Measurements from ENCODE around the gene CEP20. TPM values are rescaled to one million over a fixed set of nuclear protein-coding genes. Genes with fewer than 3 reads are reported as not detected.

The CEP20 gene
- total and polyA plus RNA-seq, 2 of the 8 experiments (the other 6 are each of a cell fraction or from before 2014, with no cell fraction given): 16.2 to 49.0 TPM

DNA sequence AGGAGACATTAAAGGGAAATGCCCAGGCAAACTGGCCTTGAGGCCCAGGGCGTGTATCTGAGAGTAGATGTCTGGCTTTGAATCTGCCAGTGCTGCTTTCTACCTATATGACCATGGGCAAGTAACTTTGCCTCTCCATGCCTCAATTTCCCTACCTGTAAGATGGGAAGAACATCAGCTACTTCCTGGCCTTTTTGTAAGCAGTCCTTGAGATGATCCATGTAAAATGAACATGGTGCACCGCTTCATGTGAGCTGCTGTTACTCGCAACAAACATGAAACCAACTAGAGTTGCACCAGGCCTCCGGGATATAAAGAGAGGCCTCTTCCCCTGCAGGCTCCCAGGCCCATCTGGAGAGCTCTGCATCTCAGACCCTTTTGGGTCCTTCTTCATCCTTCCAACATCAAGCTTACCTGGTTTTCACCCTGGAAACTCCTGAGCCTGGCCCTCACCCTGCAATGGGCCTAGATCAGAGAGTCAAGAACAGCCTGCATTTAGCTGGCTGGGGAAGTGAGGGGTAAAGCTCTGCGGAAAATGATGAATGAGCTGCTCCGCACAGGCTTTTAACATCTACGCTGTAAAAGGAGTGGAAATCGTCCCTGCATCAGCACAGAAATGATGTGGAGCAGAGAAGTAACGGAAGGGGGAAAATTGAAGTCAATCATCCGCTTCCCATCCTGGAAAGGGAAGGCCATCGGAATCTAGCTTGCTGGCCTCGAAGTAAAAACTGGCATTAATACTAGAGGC, 29.3 kb downstream of the CEP20 start:
- Histone ChIP-seq H2AK5ac (ENCODE audit: low read depth, low read length) (no peak overlapping the region), H4K8ac (ENCODE audit: extremely low read depth, insufficient read depth, low read length) (peak overlapping the region; percentile 21; the same call in 1 of the 2 replicates), H4K5ac (ENCODE audit: insufficient read length, low read depth, low read length) (no peak overlapping the region), H3K36me3 (ENCODE audit: control insufficient read depth in 2 of 4, insufficient read depth in 4 of 4, low read length in 3 of 4) (no peaks in the 10 kb centered on the region), H3K18ac (ENCODE audit: extremely low read depth, low read length) (no peak overlapping the region), H3K56ac (replicated peaks; ENCODE audit: insufficient read length, low read depth, low read length) (no peak overlapping the region), H3K27me3 (replicated peaks in 1 of 4; ENCODE audit: control insufficient read depth in 3 of 4, extremely low read depth in 1 of 4, insufficient read depth in 3 of 4, low read length in 3 of 4) (peaks cover 4 to 42% (median 31%) of the 10 kb centered on the region in 4 experiments), H3K9me3 (ENCODE audit: insufficient read depth in 2 of 2, low read depth in 1 of 2, low read length in 1 of 2) (no peaks in the 10 kb centered on the region), H2BK12ac (ENCODE audit: low read depth, low read length) (no peak overlapping the region), H2BK15ac (ENCODE audit: low read length) (no peak overlapping the region), H3K79me2 (ENCODE audit: control insufficient read depth in 1 of 2, insufficient read depth in 2 of 2, low read length in 2 of 2) (no peaks in the 10 kb centered on the region), H3K4me2 (ENCODE audit: insufficient read depth in 1 of 2, low read depth in 2 of 2, low read length in 2 of 2) (0 out of 4 replicates have a peak overlapping the region, but pooled peaks have one; percentile 91 to 100), H2BK20ac (ENCODE audit: low read length) (no peak overlapping the region), H3K14ac (ENCODE audit: insufficient read length) (no peak overlapping the region), H3K4me1 (replicated peaks in 1 of 4; ENCODE audit: control insufficient read depth in 3 of 4, insufficient read depth in 4 of 4, low read length in 3 of 4) (no peaks in the 10 kb centered on the region; a peak in 2 of 7 replicates), H3K27ac (ENCODE audit: low read depth, low read length) (no peak overlapping the region), H3K79me1 (ENCODE audit: low read depth, low read length) (no peaks in the 10 kb centered on the region), H4K20me1 (replicated peaks in 1 of 2; ENCODE audit: control insufficient read depth in 1 of 2, insufficient read depth in 2 of 2, low read length in 2 of 2) (no peaks in the 10 kb centered on the region), H3K4me3 (ENCODE audit: extremely low read depth in 1 of 4, insufficient read depth in 2 of 4, low read depth in 3 of 4, low read length in 4 of 4) (peak overlapping the region in 1 of 4 experiments; percentile 74; a peak in 1 of 8 replicates), H3K9ac (replicated peaks in 1 of 4; ENCODE audit: extremely low read depth in 1 of 4, low read depth in 3 of 4, low read length in 3 of 4) (no peak overlapping the region; a peak in 1 of 7 replicates), H2BK5ac (ENCODE audit: low read depth, low read length) (no peak overlapping the region), H4K91ac (replicated peaks; ENCODE audit: insufficient read length, low read length) (no peak overlapping the region), H3K23ac (ENCODE audit: insufficient read length) (no peak overlapping the region), H2AFZ (ENCODE audit: low read length) (no peak overlapping the region), H3K23me2 (ENCODE audit: low read depth, low read length) (peaks cover 12% of the 10 kb centered on the region), H3K4ac (replicated peaks; ENCODE audit: insufficient read length, low read depth, low read length) (no peak overlapping the region), H2BK120ac (replicated peaks; ENCODE audit: low read depth, low read length) (no peak overlapping the region)
- DNase-seq (ENCODE audit: low read depth in 1 of 2, low spot score in 2 of 2) (no peak), FAIRE-seq (no peak)
- 87% methylated on average over 12 of the region's 12 CpGs; no CpG with 5 or more reads in 1 of the 2 experiments for WGBS, 2 experiments (ENCODE audit: extremely low coverage in 1 of 2, insufficient coverage in 1 of 2, insufficient read length in 1 of 2, insufficient replicate concordance in 2 of 2, low coverage in 1 of 2, low lambda C conversion rate in 2 of 2, missing lambda C conversion rate in 1 of 2)
- CTCF ChIA-PET (ENCODE audit: partially characterized antibody): interaction anchor here (0.6 to 2.8 kb wide), 5 partner anchors 15 to 333 kb away, joined by 3 to 14 read pairs (median 4); no protein-coding TSS in a partner anchor
- POLR2A ChIA-PET (ENCODE audit: partially characterized antibody): interaction anchor here (0.6 to 2.4 kb wide), 10 partner anchors 10 to 298 kb away, joined by 3 to 12 read pairs (median 4); partner anchors contain the start of gene CEP20
- TF ChIP-seq BRCA1 (IDR thresholded peaks at IDR 0.05; ENCODE audit: low read depth, low read length): no peak
- no peak for TF ChIP-seq YY1 (IDR thresholded peaks at IDR 0.05; ENCODE audit: low read depth, low read length)
- no peak for TF ChIP-seq TEAD4 (IDR thresholded peaks at IDR 0.05; ENCODE audit: low read depth, low read length)
- no peak for TF ChIP-seq SIX5 (IDR thresholded peaks at IDR 0.05; ENCODE audit: low read depth, low read length)
- TF ChIP-seq TCF12 (IDR thresholded peaks at IDR 0.05; ENCODE audit: low read depth, low read length): no peak
- no peak for TF ChIP-seq GTF2F1 (IDR thresholded peaks at IDR 0.05; ENCODE audit: borderline replicate concordance, low read depth, low read length)
- no peak for TF ChIP-seq JUND (IDR thresholded peaks at IDR 0.05; ENCODE audit: low read length)
- TF ChIP-seq, protein P1, sequence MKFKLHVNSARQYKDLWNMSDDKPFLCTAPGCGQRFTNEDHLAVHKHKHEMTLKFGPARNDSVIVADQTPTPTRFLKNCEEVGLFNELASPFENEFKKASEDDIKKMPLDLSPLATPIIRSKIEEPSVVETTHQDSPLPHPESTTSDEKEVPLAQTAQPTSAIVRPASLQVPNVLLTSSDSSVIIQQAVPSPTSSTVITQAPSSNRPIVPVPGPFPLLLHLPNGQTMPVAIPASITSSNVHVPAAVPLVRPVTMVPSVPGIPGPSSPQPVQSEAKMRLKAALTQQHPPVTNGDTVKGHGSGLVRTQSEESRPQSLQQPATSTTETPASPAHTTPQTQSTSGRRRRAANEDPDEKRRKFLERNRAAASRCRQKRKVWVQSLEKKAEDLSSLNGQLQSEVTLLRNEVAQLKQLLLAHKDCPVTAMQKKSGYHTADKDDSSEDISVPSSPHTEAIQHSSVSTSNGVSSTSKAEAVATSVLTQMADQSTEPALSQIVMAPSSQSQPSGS (IDR thresholded peaks at IDR 0.05; ENCODE audit: low read length): no peak
- no peak for TF ChIP-seq SRF (IDR thresholded peaks at IDR 0.05; ENCODE audit: low read depth, low read length)
- no peak for TF ChIP-seq JUN (IDR thresholded peaks at IDR 0.05; ENCODE audit: low read depth, low read length)
- no peak for TF ChIP-seq EGR1 (IDR thresholded peaks at IDR 0.05; ENCODE audit: borderline replicate concordance, low read depth, low read length)
- TF ChIP-seq SP2 (IDR thresholded peaks at IDR 0.05; ENCODE audit: low read length): no peak
